AG08396 (cell line): Measurements from ENCODE around the gene RASL10B.
A peak's percentile ranks its signal among the peaks of the same experiment; 100 is the strongest.
"Not testable (repeated sequence)": the region's sequence is repeated elsewhere in the genome, so short reads cannot be mapped to it uniquely, and the experiment has no call there.

Source experiments
- DNase-seq: peaks from one replicate; pipeline ENCODE4 v3.0.0; 2012; ENCODE audit warnings: low spot score, mixed read lengths

The RASL10B gene, protein sequence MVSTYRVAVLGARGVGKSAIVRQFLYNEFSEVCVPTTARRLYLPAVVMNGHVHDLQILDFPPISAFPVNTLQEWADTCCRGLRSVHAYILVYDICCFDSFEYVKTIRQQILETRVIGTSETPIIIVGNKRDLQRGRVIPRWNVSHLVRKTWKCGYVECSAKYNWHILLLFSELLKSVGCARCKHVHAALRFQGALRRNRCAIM

GRCh38 chr17:35731239-35731916, at the start of gene RASL10B:
Gene RASL10B (plus strand): TSS chr17:35731639. CDS start chr17:35735185, 3,546 bp downstream.
- DNase-seq: peak; percentile 90

DNA sequence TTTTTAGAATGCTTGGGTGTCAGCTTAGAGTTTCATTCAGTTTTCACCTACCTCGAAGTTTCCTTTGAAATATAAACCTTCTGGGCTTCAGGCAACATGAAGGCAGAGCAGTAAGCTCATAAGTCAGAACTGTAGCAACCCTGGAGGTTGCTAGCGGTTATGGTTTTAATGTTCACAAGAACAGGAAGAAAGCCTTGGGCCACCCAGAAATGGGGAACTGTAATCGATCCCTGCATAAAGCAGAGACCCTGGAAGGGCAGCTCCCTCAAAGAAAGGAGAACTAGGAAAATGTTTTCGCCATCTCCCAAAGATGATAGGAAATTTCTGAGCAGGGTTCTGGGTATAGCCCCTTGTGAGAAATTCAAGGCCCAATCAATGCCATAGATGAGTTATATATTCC, 47.8 kb upstream of the RASL10B start:
- DNase-seq: no peak

DNA sequence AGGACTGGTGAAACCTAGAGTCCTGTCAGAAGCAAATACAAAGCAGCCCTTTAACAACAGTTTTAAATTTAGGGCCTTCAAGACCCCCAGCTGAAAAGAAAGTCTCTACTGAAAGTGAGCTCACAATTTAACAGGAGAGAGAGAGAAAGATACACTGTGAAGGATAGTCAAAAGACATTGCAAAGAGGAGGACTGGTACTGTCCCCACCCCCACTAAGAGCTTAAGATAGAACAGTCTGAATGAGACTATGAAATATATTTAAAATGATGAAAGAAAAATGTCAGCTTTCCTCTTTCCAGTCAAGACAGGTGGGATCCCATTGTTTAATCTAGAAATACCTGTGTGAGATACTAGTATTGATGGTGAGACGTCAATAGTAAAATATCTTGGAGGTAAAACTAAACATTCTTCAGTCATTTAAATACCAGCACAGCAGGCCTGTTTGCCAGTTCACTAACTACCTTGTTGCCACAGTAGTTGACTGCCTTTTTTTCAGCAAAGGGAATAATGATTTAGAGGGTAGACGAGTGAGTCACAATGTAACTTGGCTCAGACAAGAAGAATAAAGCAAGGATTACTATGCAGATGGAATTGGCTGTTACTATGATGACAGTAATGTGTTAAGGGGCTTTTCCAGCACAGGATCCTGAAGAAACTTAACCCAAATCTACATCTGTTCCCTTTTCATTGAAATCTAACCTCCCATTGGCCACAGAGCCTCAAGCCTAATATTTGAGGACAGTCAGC, 47.2 kb upstream of the RASL10B start:
- DNase-seq: peak; percentile 10

DNA sequence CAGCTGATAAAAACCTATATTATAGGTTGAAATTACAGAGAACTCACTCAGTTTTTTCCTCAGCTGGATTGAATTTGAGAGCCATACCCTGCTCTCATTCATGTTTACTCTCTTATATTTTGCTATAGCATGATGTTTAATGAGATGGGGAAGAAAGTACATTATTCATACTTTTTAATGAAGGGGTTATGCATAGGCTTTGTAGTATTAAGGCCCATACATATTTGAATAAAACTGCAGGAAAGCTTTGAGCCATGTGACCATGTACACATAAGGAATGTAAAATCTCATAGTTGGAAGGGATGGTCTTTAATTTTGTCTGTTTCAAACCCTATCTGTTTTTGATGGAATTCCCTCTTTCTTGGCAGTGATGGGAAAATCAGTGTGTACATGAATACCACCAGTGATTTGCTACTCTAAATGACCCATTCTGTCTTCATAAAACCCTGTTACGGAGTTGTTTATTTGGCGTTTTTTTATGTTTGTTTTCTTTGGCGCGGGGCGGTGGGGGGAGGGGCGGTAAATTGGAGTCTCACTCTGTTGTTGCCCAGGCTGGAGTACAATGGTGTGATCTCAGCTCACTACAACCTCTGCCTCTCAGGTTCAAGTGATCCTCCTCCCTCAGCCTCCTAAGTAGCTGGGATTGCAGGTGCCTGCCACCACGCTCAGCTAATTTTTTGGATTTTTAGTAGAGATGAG, 38.8 kb upstream of the RASL10B start:
- DNase-seq: no peak

- no peak for DNase-seq
Observed at GRCh38 chr17:35693662-35694061, 37.8 kb upstream of the RASL10B start.

DNA sequence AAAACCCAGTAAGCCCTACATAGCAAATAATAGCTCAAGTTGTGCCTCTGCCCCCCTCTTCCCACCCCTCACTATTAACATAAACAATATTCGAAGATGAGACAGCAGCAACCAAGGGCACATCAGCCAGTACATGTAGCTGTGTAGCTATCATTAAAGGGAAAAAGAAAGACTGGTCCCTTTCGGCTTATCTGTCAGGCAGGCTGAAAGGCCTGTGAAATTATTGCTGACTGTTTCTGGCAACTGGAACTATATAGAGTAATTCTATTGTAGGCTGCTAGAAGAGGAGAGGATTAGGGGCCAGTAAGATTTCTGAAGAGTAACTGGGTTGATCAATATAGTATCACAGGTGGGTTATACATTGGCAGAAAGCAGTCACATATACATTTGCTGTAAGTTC, 36.5 kb upstream of the RASL10B start:
- DNase-seq: no peak

DNA sequence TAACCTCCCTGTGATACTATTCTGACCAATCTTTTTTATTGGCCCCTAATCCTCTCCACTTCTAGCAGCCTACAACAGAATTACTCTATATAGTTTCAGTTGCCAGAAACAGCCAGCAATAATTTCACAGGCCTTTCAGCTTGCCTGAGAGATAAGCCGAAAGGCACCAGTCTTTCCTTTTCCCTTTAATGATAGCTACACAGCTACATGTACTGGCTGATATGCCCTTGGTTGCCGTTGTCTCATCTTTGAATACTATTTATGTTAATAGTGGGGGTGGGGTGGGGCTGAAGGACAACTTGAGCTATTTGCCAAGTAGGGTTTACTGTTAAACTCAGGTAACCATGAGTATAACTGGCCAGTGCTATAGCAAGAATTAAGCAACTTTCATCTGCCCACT, 35.8 kb upstream of the RASL10B start:
- DNase-seq: no peak

DNA sequence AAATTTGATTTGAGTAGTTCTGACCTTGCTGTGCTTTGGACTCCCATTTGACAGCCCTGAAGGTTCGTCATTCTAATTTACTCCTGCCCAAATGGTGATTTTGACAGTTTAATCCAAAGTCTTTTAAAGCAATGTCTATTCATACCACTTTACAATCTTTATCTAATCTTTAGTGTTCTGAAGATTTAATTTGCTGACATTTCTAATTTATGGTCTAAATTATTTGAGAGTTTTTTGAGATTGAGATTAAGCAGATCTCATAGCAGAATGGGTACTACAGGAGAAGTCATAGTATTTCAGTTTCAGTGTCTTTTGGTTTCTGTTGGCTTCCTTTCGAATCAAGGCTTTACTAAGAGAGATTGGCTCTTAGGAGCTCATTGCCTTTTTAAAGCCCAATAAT, 32.6 kb upstream of the RASL10B start:
- no peak for DNase-seq

DNA sequence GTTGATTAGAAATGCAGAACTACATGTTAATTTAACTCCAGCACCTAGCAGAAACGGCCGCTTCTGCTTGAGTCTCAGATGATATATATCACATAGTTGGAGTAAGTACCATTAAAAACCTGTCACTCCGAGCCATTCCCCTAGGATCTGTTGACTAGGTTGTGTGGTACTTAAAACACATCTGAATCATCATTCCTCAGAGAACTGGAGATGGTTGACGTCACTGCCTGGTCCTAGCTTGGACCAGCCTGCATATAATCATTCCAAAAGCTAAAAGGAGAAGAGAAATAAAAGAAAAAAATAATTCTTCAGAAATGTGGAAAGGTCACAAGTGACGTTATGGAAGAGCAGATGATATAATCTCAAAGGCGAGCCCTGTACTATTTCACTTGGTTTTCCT, 31.3 kb upstream of the RASL10B start:
- no peak for DNase-seq

DNA sequence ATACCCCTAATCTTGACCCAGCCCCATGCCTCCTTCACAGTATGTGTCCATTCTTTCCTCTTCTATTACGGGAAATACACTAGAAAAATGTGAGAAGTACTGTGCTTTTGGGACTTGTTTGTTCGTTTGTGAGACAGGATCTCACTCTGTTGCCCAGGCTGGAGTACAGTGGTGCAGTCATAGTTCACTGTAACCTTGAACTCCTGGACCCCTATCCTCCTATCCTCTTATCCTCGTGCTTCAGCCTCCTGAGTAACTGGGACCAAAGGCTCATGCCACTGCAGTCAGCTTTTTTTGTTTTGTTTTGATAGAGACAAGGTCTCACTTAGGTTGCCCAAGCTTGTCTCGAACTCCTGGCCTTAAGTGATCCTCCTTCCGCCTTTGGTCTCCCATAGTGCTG, 29.9 kb upstream of the RASL10B start:
- DNase-seq: no peak

- DNase-seq: not testable (repeated sequence)
Observed at GRCh38 chr17:35703308-35703707, 28.1 kb upstream of the RASL10B start.

DNA sequence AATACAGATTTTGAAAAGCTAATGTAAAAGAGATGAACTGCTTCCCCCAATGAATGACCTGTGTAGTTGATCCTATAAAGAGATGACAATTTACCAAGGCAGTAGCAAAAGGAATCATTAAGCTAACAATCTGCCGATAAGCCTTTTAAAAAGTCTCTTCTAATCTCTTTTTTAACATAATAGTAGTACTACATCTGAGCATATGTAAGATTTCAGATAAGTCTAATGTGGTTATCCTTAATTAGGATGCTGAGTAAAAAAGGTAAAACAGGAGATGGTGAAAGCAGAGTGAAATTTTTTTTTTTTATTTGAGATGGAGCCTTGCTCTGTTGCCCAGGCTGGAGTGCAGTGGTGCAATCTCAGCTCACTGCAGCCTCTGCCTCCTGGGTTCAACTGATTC, 26.2 kb upstream of the RASL10B start:
- DNase-seq: no peak

- DNase-seq: no peak
Observed at GRCh38 chr17:35705705-35706104, 25.7 kb upstream of the RASL10B start.

GRCh38 chr17:35708149-35708548, 23.3 kb upstream of the RASL10B start:
- DNase-seq: no peak

GRCh38 chr17:35708951-35709350, 22.5 kb upstream of the RASL10B start:
- no peak for DNase-seq

DNA sequence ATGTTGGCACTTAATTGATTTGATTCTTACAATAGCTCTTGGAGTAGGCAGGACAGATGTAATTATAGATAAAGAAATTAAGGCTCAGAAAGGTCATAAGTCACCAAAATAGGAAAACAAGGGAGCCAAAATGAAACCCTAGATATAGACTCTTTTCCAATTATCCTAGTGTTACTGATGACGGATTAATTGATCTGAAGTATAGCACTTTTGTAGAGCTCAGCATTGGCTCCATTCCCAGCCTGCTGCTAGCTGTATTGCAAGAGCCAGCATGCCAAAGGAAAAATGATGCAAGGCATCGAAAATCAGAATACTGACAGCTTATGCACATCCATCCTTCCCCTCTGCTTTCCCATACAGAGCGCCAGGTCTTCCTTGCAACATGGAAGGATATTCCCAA, 21.6 kb upstream of the RASL10B start:
- no peak for DNase-seq

- DNase-seq: no peak
Observed at GRCh38 chr17:35710950-35711349, 20.5 kb upstream of the RASL10B start.

GRCh38 chr17:35713069-35713728, 18.2 kb upstream of the RASL10B start:
- peak; percentile 38 for DNase-seq

- DNase-seq: no peak
Observed at GRCh38 chr17:35714988-35715387, 16.5 kb upstream of the RASL10B start.

DNA sequence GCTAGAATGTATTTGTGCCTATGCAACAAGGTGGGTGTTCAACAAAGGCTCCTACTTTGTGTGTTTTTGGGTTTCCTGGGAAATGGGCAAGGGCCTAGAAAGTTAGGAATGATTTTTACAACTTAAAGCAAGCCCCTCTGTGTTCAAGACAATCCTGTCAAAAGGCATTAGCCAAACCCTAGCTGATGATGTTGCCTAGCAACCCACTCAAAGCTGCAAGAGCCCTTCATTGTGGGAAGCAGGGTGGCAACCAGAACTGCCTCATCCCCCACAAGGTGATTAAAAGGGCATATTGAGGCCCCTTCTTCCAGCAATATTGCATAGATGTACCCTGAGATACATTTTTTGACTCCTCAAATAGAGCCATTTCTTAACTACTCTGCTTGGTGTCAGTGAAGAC, 16.0 kb upstream of the RASL10B start:
- no peak for DNase-seq

DNA sequence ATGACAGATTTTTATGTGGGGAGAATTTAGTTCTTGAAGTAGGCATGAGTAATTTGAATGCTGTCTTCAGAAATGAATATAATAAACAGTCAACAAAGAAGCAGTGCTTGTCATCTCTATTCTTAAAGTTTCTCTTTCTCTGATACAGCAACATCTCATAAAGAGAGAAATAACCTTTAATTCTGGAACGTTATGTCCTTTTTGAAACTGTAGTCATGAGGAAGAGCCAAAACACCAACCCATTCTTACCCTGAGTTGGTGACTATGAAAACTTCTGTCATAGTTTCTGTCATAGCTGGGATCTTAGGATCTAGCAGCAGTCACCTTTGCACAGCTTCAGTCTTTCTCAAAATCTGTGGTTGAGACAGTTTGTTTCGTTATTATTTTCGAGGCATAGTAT, 15.3 kb upstream of the RASL10B start:
- DNase-seq: no peak

- no peak for DNase-seq
Observed at GRCh38 chr17:35716897-35717465, 14.5 kb upstream of the RASL10B start.
